Chondrocyte (in vitro differentiated cells): ENCODE results near the gene MYADM. TPM values are rescaled to one million over a fixed set of nuclear protein-coding genes. Genes with fewer than 3 reads are reported as not detected.

Experiments used
- DNase-seq: peaks from one replicate; pipeline ENCODE4 v3.0.0; 2021; ENCODE audit warnings: mixed read lengths, low spot score
- H3K27ac Mint-ChIP-seq: one replicate; pipeline ENCODE4 v1.8.0; 2021; ENCODE audit warnings: mild to moderate bottlenecking, moderate library complexity, mixed read lengths; ENCODE audit not compliant: unreplicated experiment
- H3K27me3 Mint-ChIP-seq: 2 replicates; pipeline ENCODE4 v1.8.0; 2021; ENCODE audit warnings: low read depth, mixed read lengths
- H3K36me3 Mint-ChIP-seq: 2 replicates; pipeline ENCODE4 v1.8.0; 2021; ENCODE audit warnings: low read depth, mixed read lengths
- H3K4me1 Mint-ChIP-seq: 2 replicates; pipeline ENCODE4 v1.8.0; 2021; ENCODE audit warnings: low read depth, mild to moderate bottlenecking, mixed read lengths
- H3K4me3 Mint-ChIP-seq: one replicate; pipeline ENCODE4 v1.8.0; 2021; ENCODE audit warnings: mild to moderate bottlenecking, moderate library complexity, mixed read lengths; ENCODE audit not compliant: unreplicated experiment
- H3K9me3 Mint-ChIP-seq: 2 replicates; pipeline ENCODE4 v1.8.0; 2021; ENCODE audit warnings: low read depth, mixed read lengths
- total RNA-seq: library from RNA; stranded (reverse); gene quantifications from 3 replicates; pipeline ENCODE4 v1.2.1, GENCODE V29; 2021
- TF ChIP-seq, protein P1 (sequence below): fragments of 200-600 bp; sonication (generic); IDR thresholded peaks from 2 replicates; pipeline ENCODE4 v1.5.0; 2021; ENCODE audit warnings: antibody characterized with exemption, mild to moderate bottlenecking, moderate library complexity

The MYADM gene
- total RNA-seq, 1 donor from 2014 or later, result 292 TPM

DNA sequence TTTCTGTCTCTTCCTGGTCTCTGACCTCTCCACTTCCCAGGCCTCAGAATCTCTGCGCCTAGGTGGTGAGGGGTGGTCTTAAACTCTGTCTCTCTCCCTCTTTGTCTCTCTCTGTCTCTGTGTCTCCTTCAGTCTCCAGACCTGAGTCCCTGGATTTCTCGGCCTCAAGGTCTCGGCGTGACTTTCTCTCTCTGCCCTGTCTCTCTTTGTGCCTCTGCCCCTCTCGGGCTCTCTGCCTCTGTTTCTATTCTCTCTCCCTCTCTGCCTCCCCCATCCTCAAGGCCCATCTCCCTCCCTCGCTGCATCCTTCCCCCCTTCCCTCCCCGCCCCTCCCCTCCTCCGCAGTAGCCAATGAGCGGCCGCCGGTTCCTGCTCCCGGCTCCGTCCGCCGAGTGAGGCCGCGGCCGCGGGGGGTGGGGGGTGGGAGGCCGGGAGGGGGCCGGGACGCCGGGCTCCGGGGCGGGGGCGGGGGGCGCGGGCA lies 41.3 kb downstream of the MYADM start, which contains the start of gene CACNG7:
CACNG7 (plus strand) TSS at position 344 of the 481 bp plus-strand sequence. CDS start 3,554 bp downstream, outside the sequence.
- Mint-ChIP-seq H3K36me3 (peaks cover 5% of the 10 kb centered on the region), H3K9me3 (no peaks in the 10 kb centered on the region), H3K27ac (no peak within 1 kb of the TSS), H3K4me3 (peak within 1 kb of the TSS; percentile 49), H3K4me1 (peaks cover 20% of the 10 kb centered on the region), H3K27me3 (peaks cover 72% of the 10 kb centered on the region)
- TF ChIP-seq, protein P1, sequence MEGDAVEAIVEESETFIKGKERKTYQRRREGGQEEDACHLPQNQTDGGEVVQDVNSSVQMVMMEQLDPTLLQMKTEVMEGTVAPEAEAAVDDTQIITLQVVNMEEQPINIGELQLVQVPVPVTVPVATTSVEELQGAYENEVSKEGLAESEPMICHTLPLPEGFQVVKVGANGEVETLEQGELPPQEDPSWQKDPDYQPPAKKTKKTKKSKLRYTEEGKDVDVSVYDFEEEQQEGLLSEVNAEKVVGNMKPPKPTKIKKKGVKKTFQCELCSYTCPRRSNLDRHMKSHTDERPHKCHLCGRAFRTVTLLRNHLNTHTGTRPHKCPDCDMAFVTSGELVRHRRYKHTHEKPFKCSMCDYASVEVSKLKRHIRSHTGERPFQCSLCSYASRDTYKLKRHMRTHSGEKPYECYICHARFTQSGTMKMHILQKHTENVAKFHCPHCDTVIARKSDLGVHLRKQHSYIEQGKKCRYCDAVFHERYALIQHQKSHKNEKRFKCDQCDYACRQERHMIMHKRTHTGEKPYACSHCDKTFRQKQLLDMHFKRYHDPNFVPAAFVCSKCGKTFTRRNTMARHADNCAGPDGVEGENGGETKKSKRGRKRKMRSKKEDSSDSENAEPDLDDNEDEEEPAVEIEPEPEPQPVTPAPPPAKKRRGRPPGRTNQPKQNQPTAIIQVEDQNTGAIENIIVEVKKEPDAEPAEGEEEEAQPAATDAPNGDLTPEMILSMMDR, result no peak
- DNase-seq, result no peak

DNA sequence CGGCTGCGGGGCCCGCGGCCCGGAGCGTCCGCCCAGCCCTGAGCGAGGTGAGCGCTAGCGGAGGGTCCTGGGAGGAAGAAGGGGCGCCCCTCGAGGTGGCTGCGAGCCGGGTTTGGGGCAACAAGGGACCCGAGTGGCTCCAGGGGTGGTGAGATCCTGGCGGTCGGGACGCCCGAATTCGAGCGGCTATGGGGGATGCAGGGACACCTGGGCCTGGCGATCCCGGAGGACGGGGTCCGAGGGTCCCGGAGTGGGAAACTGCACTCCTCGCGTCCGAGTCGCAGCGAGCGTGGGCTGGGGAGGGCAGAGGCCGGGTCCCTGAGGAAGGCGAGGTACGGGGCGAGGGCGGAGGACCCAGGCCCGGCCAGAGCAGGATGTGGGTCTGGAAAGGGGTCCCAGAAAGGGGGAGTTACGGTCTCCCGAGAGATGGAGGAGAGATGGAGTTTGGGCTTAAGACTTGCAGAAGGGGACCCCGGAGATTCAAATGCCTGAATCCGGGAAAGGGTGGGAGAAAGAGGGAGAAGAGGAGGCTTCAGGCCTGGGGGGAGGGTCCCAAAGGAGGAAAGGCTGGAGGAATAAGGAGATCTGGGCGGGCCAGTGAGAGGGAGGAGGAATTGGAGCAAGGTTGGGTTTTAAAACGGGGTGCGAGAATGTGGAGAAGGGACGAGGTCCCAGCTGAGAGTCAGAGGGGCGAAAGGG lies 41.9 kb downstream of the MYADM start:
- Mint-ChIP-seq H3K4me3 (no peak overlapping the region), H3K36me3 (peaks cover 5% of the 10 kb centered on the region), H3K27ac (no peak overlapping the region), H3K27me3 (peaks cover 66% of the 10 kb centered on the region), H3K4me1 (peaks cover 20% of the 10 kb centered on the region), H3K9me3 (no peaks in the 10 kb centered on the region)
- no peak for DNase-seq
- TF ChIP-seq, protein P1, result no peak

DNA sequence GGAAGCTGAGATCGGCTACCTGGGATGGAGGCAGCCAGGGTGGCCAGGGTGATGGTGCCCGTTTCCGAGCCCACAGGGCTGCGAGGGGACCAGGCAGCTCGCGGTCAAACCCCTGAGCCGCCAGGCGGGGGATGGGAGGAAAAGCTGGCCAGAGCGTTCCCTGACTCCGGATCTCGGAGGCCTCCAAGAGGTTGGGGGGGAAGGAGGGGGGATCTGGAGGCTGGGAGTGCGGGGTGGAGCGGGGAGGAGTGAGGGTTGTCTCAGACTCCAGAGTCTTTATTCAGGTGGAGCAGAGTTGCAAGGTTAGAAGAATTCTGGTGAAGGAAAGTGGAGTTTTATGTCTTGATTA lies 42.5 kb downstream of the MYADM start:
- peaks cover 64% of the 10 kb centered on the region for H3K27me3 Mint-ChIP-seq
- H3K36me3 Mint-ChIP-seq, result peaks cover 5% of the 10 kb centered on the region
- no peak overlapping the region for H3K27ac Mint-ChIP-seq
- TF ChIP-seq, protein P1, result no peak
- H3K4me1 Mint-ChIP-seq, result peaks cover 20% of the 10 kb centered on the region
- no peak for DNase-seq
- no peak overlapping the region for H3K4me3 Mint-ChIP-seq
- H3K9me3 Mint-ChIP-seq, result no peaks in the 10 kb centered on the region

DNA sequence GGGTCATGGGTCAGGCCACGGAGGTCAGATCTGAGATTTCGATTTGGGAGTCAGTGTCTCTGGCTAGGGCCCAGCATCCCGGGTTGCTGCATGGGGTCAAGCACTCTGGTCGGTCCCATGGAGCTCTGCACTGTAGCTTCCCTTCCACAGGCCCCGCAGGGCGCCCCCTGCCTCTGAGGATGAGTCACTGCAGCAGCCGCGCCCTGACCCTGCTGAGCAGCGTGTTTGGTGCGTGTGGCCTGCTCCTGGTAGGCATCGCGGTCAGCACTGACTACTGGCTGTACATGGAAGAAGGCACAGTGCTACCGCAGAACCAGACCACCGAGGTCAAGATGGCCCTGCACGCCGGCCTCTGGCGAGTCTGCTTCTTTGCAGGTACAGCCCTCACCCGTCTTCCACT lies 45.0 kb downstream of the MYADM start:
- H3K27ac Mint-ChIP-seq, result no peak overlapping the region
- no peaks in the 10 kb centered on the region for H3K9me3 Mint-ChIP-seq
- TF ChIP-seq, protein P1, result peak; percentile 44
- peaks cover 41% of the 10 kb centered on the region for H3K27me3 Mint-ChIP-seq
- H3K36me3 Mint-ChIP-seq, result peaks cover 5% of the 10 kb centered on the region
- DNase-seq, result no peak
- no peak overlapping the region for H3K4me3 Mint-ChIP-seq
- peaks cover 12% of the 10 kb centered on the region for H3K4me1 Mint-ChIP-seq

DNA sequence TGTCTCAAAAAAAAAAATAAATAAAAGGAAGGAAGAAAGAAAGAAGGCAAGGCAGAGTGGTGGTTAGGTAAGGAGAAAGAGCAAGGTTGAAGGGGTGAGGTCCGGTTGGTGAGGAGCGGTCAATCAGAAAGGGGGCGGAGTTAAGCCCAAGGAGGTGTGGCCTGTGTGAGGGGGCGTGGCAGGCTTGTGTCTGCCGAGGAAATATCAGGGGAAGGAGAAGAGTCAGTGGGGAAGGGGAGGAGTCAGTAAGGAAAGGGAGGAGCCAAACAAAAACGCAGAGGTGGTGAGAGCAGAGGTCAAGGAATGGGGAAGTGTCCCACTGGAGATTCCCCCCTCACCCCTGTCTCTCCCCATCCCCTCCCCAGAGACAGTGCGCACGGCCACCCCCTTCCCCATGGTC lies 47.3 kb downstream of the MYADM start:
- TF ChIP-seq, protein P1, result no peak
- Mint-ChIP-seq H3K36me3 (no peaks in the 10 kb centered on the region), H3K27ac (no peak overlapping the region), H3K27me3 (peaks cover 27% of the 10 kb centered on the region), H3K4me1 (no peaks in the 10 kb centered on the region), H3K9me3 (no peaks in the 10 kb centered on the region), H3K4me3 (no peak overlapping the region)
- DNase-seq, result no peak
